ENCODE results near the gene IFNLR1. TPM values are rescaled to one million over a fixed set of nuclear protein-coding genes. Genes with fewer than 3 reads are reported as not detected.

Gene IFNLR1
- total RNA-seq, 2 donors from 2014 or later: 0.14 TPM; not detected in 1

- peak; percentile 85 for TF ChIP-seq CTCF (IDR thresholded peaks at IDR 0.05)
- Histone ChIP-seq H3K4me1 (ENCODE audit: control insufficient read depth in 1 of 2, low read depth in 2 of 2) (peaks cover 4 to 11% of the 10 kb centered on the region in 2 donors), H3K36me3 (no peaks in the 10 kb centered on the region), H3K27me3 (replicated peaks; ENCODE audit: insufficient read depth) (peaks cover 9% of the 10 kb centered on the region), H3K9me3 (no peaks in the 10 kb centered on the region), H3K27ac (no peak overlapping the region), H3K4me3 (peak overlapping the region; percentile 57)
- no peak for ATAC-seq (ENCODE audit: insufficient number of reproducible peaks, low FRiP score, low read depth)
- peak; percentile 65 for DNase-seq (ENCODE audit: low spot score)
Measured at GRCh38 chr1:24150234-24151174, 36.6 kb downstream of the IFNLR1 start.

- no peak for DNase-seq (ENCODE audit: low spot score)
- no peak overlapping the region for H3K27ac ChIP-seq
- H3K27me3 ChIP-seq (replicated peaks; ENCODE audit: insufficient read depth): peaks cover 9% of the 10 kb centered on the region
- peaks cover 4 to 11% of the 10 kb centered on the region in 2 donors for H3K4me1 ChIP-seq (ENCODE audit: control insufficient read depth in 1 of 2, low read depth in 2 of 2)
- peak overlapping the region; percentile 57 for H3K4me3 ChIP-seq
- H3K9me3 ChIP-seq: no peaks in the 10 kb centered on the region
- H3K36me3 ChIP-seq: no peaks in the 10 kb centered on the region
- ATAC-seq (ENCODE audit: insufficient number of reproducible peaks, low FRiP score, low read depth): no peak
- no peak for TF ChIP-seq CTCF (IDR thresholded peaks at IDR 0.05)
Measured at GRCh38 chr1:24149866-24150233, 37.2 kb downstream of the IFNLR1 start.

- Histone ChIP-seq H3K36me3 (no peaks in the 10 kb centered on the region), H3K27me3 (replicated peaks; ENCODE audit: insufficient read depth) (peaks cover 9% of the 10 kb centered on the region), H3K27ac (no peak overlapping the region), H3K9me3 (no peaks in the 10 kb centered on the region), H3K4me1 (ENCODE audit: control insufficient read depth in 1 of 2, low read depth in 2 of 2) (peaks cover 4 to 11% of the 10 kb centered on the region in 2 donors), H3K4me3 (no peak overlapping the region)
- ATAC-seq (ENCODE audit: insufficient number of reproducible peaks, low FRiP score, low read depth) (no peak), DNase-seq (ENCODE audit: low spot score) (no peak)
- TF ChIP-seq CTCF (IDR thresholded peaks at IDR 0.05): no peak
Measured at GRCh38 chr1:24147816-24148215, 39.3 kb downstream of the IFNLR1 start.

- Histone ChIP-seq H3K36me3 (no peaks in the 10 kb centered on the region), H3K4me1 (ENCODE audit: control insufficient read depth in 1 of 2, low read depth in 2 of 2) (peaks cover 4 to 11% of the 10 kb centered on the region in 2 donors), H3K4me3 (no peak overlapping the region), H3K9me3 (no peaks in the 10 kb centered on the region), H3K27me3 (replicated peaks; ENCODE audit: insufficient read depth) (peaks cover 9% of the 10 kb centered on the region), H3K27ac (no peak overlapping the region)
- no peak for TF ChIP-seq CTCF (IDR thresholded peaks at IDR 0.05)
- ATAC-seq (ENCODE audit: insufficient number of reproducible peaks, low FRiP score, low read depth) (no peak), DNase-seq (ENCODE audit: low spot score) (no peak)
Measured at GRCh38 chr1:24147194-24147593, 39.9 kb downstream of the IFNLR1 start.

- H3K27me3 ChIP-seq (replicated peaks; ENCODE audit: insufficient read depth): no peaks in the 10 kb centered on the region
- peak within 1 kb of the TSS; percentile 73 for H3K4me3 ChIP-seq
- no peak for TF ChIP-seq CTCF (IDR thresholded peaks at IDR 0.05)
- no peaks in the 10 kb centered on the region for H3K4me1 ChIP-seq (ENCODE audit: control insufficient read depth in 1 of 2, low read depth in 2 of 2)
- H3K36me3 ChIP-seq: no peaks in the 10 kb centered on the region
- ATAC-seq (ENCODE audit: insufficient number of reproducible peaks, low FRiP score, low read depth): no peak
- no peak for DNase-seq (ENCODE audit: low spot score)
- H3K9me3 ChIP-seq: no peaks in the 10 kb centered on the region
- no peak within 1 kb of the TSS for H3K27ac ChIP-seq
Measured at GRCh38 chr1:24142546-24143534, 44.2 kb downstream of the IFNLR1 start, which contains the start of gene IL22RA1. IL22RA1 (minus strand) TSS chr1:24143140; CDS start chr1:24143082, 58 bp downstream.
